GM11168 (cell line): Measurements from ENCODE around the gene MACROD2.

Source experiments
- in situ Hi-C: fragments of 300-500 bp; cut with MboI; formaldehyde crosslinking; loops from one replicate; pipeline ENCODE4 v1.12.0; 2022; ENCODE audit warnings: low sequenced_read_pairs; ENCODE audit not compliant: unreplicated experiment

Gene MACROD2

DNA sequence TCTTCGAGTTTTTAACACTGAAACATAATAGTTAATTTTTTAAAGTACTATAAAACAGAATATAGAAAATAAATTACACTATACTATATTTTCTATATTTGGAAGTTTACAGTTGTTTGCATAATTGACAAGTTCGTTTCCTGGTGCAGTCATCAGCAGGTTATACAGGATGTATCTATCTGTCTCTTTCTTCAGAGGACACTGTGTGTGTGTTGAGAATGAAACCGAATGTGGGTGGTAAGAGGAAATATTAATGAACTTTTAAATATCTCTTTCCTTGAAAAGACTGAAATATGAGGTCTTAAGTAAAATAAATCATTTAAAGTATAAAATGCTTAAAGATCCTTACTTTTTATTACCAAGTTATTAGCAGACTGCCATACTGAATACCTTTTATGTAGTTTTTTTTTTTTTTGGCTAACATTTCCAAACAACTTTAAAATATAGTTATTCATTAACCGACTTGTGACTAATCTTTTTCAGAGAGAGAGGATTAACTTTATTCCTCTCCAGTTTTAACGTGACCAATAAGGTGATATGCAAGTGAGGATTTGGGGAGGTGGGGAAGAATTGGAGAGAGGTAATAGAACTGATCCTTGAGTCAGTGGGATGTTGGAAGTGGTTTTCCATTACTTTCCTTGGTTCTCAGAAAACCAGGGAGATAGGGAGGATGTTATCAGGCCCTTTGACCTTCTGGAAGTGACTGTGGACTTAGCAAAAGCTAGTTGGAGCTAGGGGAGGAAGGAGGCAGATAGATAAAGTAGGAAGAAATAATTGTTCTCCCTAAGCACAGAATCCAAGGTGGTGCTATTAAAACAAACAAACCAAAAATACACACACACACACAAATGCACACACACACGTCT, 722.1 kb downstream of the MACROD2 start:
- in situ Hi-C loops = no loop called here

DNA sequence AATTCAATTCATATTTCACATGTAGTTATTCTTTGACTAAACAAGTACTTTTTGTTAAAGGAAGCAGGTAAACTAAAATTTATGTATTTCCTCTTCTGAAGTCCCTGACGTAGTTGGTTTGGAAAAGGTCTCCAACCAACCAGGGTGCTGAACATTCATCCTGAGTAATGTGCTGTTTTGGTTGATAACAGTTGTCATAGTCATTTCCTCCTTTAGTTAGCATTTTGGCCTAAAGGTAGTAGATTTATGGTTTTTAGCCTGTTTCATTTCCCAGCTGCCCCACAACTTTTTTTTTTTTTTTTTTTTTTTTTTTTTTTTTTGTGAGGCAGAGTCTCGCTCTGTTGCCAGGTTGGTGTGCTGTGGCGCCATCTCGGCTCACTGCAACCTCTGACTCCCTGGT, 724.9 kb downstream of the MACROD2 start:
- in situ Hi-C loops = no loop called here

DNA sequence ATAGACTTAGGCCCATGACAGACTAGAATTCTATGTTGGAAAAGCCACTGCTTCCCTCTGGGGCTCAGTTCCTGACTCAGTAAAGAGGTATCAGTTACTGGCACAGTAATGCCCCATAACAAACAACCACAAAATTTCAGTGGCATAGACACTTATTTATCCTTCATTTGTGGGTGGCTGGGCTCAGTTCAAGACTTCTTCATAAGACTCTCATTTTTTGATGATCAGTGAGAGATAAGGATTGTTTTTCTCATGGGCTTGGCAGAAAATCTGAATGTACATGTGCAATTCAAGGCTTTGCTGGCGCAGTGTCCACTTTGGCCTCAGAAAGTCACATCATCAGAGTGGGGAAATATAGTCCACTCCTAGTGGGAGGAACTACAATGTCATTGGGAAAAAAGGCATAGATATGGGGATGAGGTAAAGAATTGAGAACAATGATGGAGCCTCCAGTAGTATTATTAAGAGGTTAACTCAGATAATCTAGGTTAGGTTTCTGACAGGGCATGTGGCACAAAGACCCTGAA, 726.7 kb downstream of the MACROD2 start:
- in situ Hi-C loops = no loop called here

DNA sequence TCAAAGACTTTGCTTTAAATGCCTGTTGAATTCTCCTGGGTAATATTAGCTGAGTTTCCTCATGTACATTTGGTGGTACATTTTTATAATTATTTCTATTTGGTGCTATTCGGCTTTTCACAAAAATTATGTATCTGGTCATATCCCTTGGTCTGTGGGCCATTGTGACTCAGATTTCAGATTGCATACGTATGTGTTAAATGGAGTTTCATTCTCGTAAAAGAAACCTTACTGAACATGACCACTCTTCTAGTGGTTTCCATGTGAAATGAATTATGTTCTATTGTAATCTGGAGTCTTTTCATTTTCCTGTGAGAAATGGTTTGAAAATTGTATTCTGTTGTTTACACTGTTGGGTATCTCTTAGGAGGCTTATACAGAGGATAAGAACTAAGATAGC, 728.3 kb downstream of the MACROD2 start:
- in situ Hi-C loops = no loop called here

DNA sequence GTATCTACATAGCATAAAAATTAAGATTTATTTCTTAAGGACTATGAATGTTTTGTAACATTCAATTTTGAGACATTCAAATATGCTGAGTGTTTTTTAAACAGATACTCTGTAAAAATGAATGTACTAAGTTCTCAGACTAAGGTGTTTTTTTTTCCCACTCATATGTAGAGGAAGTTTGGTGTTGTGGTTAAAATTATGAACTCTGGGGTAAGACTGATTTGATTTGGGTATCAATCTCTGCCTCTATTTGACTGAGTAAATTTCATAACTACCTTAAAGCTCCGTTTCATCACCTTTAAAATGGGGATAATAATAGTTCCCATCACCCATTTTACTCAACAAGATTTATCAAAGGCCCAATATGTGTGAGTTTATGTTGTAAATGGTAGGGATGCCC, 728.7 kb downstream of the MACROD2 start:
- in situ Hi-C loops = no loop called here

DNA sequence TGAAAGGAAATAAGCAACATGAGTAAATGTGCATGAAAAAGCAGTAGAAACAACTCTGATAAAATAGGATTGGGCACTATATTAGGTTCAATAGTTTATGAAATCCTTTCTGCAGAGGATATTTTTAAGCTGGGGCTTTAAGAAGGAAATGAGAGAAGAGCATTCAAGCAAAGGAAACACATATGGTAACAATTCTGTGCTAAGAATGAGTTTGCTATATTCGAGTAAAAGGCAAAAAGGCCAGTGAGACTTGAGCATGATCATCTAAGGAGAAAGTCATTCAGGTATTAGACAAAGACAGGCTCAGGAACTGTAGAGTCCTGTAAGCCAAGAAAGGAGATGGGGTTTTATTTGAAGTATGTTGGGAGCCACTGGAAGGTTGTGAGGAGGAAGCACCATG, 729.2 kb downstream of the MACROD2 start:
- in situ Hi-C loops = no loop called here

DNA sequence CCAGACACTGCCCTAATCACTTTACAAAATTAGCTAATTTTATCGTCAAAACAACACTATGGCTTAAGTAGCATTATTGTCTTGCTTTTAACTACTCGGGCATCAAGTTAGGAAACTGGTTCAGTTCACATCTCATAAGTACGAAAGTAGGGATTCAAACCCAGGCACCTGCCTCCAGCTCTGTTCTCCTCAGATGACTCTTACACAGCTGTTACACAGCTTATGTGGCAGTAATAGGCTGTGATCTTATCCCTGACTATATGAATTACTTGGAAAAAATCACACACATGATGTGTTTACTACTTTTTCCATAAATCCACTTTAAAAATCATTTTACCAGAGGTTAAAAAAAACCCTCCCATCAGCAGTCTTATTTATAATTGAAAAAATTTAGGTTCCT, 731.3 kb downstream of the MACROD2 start:
- in situ Hi-C loops = no loop called here

DNA sequence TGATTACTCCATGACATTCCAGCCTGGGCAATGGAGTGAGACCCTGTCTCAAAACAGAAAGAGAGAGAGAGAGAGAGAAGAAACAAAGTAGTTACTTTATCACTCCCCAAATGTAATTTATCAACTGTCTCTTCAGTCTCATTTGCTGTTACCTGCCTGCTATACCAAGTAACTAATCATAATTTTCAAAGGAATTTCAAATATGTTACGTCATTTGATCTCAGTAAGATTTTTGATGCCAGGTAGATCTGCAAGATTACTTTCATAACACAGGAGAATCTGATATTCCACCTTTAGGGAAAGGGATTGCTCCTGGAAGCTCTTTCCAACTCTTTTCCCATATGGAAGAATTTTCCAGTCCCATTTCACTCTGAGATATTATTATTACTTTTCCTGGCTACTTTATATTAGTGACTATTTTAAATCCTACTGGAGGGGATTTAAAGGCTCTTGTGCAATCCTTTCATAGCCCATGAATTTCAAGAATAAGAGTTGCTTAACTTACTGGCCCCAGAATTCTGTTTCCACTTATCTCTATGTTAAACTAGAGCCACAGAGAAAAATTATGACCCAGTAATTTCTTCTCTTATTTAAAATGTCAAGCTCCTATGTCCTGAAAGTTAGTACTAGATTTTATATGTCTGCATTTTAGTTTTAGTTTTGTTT, 732.3 kb downstream of the MACROD2 start:
- in situ Hi-C loops = no loop called here

DNA sequence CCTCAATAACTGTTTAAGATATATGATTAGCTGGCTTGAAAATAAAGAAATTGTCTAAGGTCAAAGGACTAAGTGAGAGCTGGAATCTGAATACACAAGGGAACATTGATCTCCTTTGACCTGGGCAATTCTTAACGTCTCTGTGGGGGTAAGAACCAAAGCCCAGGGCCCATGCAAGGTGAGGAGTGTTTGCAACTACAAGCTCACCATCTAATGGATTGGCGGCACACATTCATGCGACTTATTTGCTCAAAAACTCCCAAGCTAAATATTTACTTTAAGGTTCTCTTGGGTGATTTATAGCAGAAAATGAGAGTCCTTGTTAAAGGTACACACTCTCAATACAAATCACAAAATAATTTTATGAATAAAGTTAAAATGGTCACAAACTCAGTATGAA, 734.1 kb downstream of the MACROD2 start:
- in situ Hi-C loops = no loop called here

DNA sequence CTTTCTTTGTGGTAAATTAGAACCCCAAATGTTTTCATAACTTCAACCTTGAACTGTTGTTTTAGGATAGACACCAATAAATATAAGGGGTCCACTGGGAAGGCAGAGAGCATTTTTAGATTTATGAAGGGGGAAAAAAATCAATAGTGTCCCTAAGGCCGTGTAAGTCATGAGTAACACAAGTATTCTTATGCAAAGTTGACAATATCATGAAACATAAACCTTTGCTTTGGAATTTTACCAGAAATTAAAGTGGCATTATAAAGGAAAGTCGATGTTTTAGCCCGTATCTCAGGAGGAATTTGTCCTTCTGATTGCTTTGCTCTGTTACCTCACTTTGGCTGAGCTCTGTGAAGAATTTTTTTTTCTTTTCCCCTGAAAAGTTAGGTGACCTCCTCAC, 737.0 kb downstream of the MACROD2 start:
- in situ Hi-C loops = no loop called here

DNA sequence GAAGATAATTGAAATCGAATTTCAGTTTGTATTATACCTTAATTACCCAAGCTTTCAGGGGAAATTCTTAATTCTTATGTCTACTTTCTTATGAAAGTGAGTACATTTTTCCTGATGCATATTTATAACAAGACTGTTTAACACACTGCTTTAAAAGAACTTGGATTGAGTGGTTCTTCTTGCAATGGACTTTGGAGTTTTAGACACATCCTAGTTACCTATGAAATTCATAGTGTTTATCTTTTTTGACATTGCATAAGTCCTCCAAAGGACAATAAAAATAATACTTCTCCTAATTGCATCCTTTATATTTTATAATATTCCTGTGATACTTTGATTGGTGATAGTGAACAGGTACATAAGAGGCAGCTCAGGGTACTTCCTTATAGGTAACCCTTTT, 737.7 kb downstream of the MACROD2 start:
- in situ Hi-C loops = no loop called here

DNA sequence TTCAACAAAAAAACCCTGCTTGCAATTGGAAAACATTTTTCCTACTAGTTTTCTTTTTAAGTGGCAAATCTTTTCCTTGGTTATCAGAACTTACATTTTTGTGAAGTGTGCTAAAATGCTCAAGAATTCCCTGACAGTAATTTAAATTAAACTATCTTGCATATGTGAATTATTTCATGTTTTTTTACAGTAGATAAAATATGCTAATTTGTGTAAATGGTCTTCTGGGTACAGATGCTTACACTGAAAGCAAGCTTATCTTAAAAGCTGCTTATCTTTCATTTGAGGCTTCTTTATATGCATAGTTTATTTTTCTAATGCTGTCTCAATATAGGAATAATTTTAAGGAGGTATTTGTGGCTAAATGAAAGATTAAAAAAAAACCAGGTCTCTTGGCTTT, 745.1 kb downstream of the MACROD2 start:
- in situ Hi-C loops = no loop called here

DNA sequence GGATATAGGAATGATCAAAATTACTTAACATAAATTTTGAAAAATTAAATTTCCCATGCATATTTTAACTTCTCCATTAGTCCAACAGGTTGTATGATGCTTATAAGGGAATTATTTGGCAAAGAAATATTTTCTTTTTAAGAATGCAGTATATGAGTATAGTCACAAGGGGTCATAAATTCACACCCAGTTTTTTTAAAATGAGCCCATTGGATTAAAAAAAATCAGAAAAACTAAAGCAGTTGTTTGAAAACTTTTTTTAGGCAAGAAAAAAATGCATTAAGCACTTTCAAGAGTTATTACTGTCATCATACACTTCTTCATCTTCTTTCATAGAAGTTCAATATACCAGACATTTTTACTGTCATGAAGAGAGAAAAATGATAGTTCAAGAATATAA, 746.3 kb downstream of the MACROD2 start:
- in situ Hi-C loops = no loop called here

DNA sequence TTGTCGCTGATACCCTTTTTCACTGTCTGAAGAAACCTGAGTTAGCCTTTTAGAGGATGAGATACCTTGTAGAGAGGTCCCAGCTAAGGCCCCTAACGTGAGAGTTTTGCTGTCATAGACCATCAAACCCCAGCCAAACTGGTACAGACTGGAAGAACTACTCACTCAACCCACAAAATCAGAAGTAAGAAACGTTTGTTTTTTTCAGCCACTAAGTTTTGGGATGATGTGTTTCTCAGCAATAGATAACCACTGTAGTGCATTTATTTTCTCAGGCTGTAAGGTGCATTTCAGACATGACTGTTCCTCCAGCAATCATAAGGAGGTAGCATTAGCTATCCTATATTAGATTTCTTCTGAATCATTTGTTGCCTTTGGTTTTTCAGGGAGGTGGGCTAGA, 749.4 kb downstream of the MACROD2 start:
- in situ Hi-C loops = no loop called here

DNA sequence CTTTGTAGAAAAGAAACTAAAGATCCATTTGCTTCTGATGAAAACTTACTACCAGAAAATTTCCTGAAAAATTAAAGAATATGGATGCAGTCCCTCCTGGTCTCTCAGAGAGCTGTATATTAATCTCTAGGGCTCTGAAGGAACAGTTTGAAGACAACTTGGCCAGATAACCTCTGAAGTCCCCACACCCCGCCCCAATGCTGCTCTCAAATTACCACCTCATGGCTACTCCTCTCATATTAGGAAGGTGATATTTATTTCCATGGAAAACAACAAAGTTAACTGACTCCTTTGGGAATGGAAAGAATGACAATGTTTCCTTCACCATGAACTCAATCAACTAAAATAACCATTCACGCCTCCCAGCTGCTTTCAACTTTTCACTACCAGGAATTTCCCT, 750.5 kb downstream of the MACROD2 start:
- in situ Hi-C loops = no loop called here

DNA sequence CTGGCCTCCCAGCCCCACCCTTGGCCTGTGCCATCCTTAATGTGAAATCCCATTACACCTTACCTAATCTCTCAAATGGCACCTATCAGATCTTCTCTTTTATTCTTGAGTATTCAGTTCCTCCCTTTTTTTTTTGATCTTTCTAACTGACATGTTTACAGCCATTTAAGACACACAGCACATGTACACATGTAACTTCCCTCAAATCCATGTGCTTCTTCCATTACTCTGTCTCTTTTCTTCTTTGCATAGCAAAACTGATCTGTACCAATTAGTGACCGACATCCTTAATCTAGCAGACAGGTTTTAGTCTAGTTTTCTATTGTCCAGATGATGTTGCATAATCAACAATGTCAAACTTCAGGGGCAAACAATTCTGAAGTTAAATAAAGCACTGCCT, 755.9 kb downstream of the MACROD2 start:
- in situ Hi-C loops = no loop called here

DNA sequence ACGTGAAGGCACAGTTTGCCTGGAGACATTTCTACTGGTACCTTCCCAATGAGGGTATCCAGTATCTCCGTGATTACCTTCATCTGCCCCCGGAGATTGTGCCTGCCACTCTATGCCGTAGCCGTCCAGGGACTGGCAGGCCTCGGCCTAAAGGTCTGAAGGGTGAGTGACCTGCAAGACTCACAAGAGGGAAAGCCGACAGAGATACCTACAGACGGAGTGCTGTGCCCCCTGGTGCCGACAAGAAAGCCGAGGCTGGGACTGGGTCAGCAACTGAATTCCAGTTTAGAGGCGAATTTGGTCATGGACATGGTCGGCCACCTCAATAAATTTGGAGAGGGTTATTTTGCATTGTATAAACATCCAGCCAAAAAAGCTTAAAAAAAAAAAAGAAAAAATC, 762.4 kb downstream of the MACROD2 start:
- in situ Hi-C loops = no loop called here

DNA sequence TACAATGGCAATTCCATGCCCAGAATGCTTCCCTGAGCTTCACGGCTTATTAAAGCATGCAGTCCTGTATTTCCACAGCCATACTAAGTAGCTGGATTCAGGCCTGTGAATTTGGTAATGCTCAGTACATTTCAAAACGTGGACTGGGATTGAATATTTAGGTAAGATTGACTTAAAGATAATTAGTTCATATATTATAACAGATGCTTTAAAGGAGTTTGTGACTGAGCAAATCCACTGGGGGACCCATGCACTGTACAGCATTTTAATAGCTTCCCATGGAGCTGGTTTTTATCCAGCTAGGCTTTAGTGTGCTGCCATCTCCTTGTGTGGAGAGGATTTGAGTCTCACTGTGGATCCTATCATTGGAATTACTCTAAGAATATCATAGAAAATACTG, 763.0 kb downstream of the MACROD2 start:
- in situ Hi-C loops = no loop called here

DNA sequence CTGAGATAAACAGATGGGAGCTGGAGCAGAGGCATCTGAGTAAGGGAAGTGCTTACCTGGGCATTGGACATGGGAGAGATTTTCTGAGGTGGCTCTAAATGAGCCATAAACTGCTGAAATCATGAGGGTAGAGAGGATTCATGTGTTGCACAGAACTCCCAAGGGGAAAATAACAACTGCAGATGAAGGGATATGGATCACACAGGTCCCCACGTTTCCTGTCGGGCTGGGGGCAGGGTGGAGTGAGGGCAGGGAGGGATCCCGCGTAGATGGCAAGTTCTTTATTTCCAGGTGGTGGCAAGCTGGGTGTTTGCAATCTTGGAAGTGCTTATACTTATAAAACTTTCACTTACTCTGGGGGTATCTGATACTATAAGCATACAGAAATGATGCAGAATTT, 764.7 kb downstream of the MACROD2 start:
- in situ Hi-C loops = no loop called here

DNA sequence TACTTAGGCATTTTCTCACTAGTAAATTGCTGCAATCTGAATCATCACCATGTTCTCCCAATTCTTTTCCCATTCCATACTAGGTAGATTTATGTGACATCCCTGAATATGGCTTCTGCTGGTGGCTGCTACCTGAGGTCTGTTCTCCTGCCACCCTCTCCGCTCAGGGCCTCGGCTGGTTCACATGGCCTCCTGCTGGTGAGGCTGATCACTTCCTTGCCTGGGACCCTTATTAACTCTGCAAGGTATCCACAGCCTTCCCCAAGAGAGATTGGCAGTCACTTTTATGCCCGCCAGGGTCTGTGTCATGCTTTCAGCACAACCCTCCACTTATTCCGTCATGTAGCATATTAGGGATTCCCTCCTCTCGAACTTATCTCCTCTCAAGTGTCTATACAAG, 766.6 kb downstream of the MACROD2 start:
- in situ Hi-C loops = no loop called here

DNA sequence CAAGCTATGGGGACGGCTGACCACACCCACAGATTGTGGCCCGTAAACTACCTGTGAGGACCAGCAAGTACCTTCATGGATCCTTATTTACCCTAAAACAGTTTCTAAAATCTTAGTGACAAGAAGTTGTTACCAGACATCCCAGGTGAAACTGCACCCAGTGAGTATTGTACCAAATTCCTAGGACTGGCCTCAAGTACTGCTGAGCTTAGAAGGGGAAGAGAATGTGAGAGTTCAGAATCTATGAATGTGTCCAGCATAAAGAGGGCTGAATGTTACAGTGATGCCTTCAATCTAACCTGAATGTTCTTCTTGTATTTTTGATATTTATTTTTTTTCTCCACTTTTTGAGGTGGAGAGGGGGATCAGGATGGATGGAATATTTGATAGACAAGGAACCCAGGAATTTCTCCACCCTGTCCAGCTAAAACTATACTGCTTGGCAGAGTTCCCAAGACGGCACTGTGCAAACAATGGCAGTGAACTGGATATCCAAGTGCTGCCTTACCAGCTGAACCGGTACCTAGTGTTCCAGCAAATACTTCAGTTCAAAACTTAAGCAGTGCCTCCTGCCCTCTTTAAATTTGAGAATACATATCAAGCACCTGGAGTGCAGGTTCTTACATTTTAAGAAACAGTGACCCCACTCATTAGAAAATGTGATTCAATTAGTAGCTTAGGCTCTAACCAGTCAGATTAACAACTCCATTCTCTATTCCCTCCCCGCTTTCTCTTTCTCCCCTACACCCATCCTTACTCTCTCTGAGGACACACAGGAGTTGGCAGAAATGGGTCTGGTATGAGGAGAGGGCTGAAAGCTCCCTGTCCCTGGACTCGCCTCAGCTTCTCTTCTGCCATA, 769.4 kb downstream of the MACROD2 start:
- in situ Hi-C loops = no loop called here
